ENCODE measurements around the gene FOXM1.
A peak's percentile ranks its signal among the peaks of the same experiment; 100 is the strongest.
"Not testable (repeated sequence)": the region's sequence is repeated elsewhere in the genome, so short reads cannot be mapped to it uniquely, and the experiment has no call there.

FOXM1 gene

DNA sequence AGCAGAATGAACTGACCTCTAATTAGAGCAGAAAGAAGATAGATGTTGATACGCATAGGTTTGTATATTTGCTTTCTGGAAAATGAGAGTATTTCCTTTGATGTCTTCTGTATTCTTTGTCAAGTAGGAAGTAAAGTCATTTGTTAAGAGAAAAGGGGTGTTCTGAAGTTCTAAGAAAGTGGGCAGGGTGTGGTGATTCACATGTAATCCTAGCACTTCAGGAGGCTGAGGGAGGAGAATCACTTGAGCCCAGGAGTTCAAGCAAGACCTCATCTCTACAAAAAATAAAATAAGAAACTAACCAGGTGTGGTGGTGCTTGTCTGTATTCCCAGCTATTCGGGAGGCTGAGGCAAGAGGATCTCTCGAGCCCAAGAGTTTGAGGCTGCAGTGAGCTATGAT, 2.9 kb upstream of the FOXM1 start:
- no peak for DNase-seq (ENCODE audit: low read depth in 2 of 2)

DNA sequence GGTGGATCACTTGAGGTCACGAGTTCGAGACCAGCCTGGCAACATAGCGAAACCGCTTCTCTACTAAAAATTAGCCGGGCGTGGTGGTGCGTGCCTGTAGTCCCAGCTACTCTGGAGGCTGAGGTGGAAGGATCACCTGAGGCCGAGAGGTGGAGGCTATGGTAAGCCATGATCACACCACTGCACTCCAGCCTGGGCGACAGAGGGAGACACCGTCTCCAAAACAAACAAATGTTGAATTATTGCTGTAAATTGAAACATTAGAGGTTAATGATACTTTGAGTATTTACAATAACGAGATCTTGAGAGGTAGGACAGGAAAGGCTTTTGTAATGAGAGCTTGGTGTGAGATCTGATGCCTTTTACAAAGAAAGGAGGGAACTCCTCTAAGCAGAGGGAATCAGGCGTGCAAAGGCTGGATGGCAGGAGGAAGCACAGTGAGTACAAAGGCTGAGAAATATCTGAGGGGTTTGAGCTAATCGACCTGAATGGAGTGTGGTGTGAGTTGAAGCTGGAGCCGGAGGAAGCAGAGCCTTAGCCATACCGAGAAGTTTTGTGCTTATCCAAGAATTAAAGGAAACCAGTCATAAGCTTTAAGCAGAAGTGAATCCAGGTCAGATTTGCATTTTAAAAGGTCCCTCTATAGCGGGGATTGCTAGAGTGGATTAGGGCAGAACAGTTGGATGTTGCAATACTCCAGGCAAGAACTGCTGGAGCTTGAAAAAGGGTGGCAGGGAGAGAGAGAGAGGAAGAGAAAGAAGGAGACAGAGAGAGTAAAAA, 1.2 kb upstream of the FOXM1 start:
- no peak for DNase-seq (ENCODE audit: low read depth in 2 of 2)

DNA sequence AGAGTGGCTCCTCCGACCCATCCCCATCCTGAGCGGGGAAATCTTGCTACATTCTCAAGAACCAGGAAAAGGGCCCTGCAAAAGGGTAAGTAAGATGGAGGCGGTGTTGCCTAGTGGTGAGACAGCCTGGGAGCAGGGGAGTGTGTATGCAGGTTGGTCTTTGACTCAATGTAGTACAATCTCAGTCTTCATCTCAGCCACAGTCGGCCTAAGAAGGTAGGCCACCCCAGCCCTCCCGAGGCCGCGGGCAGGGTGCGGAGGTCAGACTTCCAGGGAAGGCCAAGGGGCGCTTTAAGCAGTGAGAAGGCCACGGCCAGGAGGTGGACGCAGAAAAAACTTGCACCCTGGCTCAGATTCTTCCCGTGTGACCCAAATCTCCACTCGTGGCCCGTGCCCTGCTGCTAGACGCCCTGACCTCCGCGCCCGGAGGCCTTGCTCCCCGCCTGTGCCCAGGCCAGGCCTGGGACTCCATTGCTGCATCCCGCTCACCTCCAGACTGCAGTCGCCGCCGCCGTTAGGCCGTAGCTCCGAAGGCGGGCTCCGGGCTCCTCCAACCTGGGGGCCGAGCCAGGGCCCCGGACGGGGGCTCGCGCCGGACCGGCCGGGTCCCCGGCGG, 435 bp downstream of the FOXM1 start:
- DNase-seq (ENCODE audit: low read depth in 2 of 2): no peak

DNA sequence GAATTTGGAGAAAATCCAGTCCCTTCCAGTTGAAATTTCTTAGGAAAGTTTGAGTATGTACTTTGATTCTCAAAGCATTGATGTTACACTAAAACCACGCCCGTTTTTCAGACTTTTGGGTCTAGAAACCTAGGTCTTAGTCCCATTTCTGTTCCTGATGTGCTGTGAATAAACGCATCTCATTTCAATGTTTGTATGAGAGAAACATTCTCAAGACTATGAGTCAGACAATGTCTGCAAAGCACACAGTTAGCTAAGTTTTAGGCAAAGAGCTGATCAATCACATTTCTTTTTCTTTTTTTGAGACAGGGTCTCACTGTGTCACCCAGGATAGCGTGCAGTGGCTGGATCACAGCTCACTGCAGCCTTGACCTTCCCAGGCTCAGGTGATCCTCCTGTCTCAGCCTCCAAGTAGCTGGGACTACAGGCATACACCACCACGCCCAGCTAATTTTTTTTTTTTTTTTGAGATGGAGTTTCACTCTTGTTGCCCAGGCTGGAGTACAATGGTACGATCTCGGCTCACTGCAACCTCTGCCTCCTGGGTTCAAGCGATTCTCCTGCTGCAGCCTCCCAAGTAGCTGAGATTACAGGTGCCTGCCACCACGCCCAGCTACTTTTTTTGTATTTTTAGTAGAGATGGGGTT, 7.9 kb downstream of the FOXM1 start:
- DNase-seq (ENCODE audit: low read depth in 2 of 2): not testable (repeated sequence)

DNA sequence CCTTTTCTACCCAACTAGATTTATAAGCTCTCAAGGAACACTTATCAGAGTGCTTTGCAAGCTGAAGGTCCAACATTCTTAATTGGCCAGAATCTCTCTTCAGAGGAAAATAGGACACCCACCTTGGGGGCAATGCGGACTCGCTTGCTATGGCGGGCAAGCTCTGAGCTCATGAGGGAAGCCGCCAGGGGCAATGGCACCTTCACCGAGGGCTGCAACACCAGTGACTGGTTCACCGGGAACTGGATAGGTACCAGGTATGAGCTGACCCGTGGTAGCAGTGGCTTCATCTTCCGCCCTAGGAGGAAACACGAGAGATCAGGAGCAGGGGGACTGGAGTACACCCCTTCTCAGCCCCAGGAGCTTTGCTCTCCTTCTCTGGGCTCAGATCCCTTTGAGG, 12.8 kb downstream of the FOXM1 start:
- DNase-seq (ENCODE audit: low read depth in 2 of 2): no peak

DNA sequence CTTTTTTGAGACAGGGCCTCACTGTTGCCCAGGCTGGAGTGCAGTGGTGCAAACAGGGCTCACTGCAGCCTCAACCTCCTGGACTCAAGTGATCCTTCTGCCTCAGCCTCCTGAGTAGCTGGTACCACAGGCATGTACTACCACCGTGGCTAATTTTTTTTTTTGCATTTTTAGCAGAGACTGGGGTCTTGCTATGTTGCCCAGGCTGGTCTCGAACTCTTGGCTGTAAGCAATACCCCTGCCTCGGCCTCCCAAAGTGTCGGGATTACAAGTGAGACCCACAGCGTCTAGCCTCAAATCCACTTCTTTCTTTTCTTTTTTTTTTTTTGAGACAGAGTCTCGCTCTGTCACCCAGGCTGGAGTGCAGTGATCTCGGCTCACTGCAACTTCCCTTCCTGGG, 13.6 kb downstream of the FOXM1 start:
- DNase-seq (ENCODE audit: low read depth in 2 of 2): not testable (repeated sequence)

DNA sequence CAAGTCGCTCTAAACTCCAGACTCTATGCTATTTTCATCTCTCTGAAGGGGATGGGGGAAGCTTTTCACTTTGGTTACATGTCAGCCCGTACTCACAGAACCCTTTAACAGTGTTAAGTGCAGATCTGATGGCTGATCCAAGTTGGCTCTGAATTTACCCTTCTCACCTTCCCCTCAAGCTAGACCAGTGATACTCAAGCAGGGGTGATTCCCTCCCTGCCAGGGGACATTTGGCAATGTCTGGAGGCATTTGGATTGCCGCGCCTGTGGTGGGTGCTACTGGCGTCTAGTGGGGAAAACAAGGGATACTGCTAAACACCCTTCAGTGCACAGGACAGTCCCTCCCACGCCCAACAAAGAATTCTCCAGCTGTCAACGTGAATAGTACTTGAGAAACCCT, 14.1 kb downstream of the FOXM1 start:
- no peak for DNase-seq (ENCODE audit: low read depth in 2 of 2)

DNA sequence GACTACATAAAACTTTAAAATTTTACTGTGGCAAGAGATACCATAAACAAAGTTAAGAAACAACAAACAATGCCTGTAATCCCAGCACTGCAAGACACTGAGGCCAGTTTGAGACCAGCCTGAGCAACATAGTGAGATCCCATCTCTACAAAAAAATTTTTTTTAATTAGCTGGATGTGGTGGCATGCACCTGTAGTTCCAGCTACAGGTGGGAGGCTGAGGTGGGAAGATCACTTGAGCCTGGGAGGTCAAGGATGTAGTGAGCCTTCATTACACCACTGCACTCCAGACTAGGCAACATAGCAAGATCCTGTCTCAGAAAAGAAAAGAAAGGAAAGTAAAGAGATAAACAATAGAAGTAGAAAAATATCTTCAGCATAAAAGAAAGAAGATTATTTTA, 16.8 kb downstream of the FOXM1 start:
- DNase-seq (ENCODE audit: low read depth in 2 of 2): no peak

DNA sequence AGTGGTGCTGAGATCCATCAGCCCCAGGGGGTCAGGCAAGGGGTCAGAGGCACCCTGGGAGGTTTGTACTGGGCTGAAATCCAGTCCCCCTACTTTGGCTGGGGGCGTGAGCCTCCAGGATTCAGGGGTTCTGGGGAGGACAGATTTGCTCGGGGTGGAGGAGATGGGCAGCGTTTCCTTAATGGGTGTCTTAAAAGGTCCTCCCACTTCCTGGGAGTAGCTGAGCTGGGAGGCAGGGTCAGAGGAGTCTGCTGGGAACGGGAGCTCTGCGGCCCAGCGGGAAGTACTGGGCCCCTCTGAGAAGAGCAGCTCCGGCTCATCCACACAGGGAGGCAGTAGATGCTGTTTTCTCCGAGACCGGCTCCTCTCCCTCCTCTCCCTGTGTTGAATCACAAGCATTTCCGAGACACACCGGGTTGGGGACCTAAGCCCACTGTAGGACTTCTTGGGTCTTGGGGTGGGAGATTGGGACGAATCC, 18.0 kb downstream of the FOXM1 start:
- DNase-seq (ENCODE audit: low read depth in 2 of 2): no peak

DNA sequence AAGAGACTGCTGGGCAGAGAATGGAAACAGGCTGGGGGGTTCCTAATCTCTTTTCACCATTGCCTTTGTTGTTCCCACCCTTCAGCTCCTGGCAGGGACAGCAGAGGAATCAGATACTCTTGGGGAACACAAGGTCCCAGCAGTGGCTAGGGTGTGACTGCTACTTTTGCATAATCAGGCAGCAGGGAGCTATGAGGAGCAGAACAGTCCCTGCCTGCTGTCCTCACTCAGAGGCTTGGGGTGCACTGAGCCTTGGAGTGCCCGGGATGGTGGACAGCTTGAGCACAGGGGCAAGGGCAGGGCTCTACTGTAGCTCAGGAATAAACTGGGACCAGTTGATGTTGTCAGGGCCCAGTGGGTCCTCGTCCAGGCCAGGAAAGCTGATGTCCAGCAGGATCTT, 18.6 kb downstream of the FOXM1 start:
- no peak for DNase-seq (ENCODE audit: low read depth in 2 of 2)

DNA sequence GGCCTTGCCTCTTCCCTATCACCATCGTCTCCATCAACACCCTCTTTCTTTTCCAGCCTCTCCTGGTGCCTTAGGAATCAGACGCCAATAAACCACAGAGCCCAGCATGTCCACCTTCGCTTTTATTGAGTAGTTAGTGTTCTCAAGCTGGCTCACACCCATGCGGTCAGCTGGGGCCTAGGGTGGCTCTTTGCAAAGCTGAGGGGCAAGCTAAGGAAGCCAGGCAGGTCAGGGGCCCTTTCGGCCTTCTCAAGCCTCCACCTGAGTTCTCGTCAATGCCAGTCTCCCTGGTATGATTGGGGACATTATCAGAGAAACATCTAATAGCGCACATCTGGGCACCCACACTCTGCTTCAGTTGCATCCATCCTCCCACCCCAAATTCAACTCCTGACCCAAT, 19.4 kb downstream of the FOXM1 start:
- no peak for DNase-seq (ENCODE audit: low read depth in 2 of 2)

DNA sequence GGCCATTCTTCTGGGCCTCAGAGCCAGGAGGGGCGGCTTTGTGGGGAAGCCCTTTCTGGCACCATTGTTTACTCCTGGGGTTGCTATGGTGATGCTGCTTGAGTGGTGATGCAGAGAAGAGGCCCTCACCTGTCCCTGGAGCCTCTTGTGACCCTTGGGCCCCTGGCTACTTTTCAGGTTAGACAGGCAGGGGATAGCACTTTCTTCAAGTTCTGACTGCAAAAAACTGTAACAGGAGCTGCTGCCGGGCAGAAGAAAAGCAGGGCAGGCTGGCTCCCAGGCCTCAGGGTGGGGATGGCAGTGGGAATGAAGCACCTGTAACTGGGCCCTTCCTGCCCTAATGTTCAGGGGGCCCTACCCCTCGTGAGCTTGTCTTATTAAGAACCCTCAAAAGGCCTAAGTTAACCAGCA, 19.9 kb downstream of the FOXM1 start, which contains the start of gene TEX52:
TEX52 (minus strand) TSS at position 19 of the 411 bp plus-strand sequence; CDS start at position 6, 13 bp downstream.
- no peak for DNase-seq (ENCODE audit: low read depth in 2 of 2)

DNA sequence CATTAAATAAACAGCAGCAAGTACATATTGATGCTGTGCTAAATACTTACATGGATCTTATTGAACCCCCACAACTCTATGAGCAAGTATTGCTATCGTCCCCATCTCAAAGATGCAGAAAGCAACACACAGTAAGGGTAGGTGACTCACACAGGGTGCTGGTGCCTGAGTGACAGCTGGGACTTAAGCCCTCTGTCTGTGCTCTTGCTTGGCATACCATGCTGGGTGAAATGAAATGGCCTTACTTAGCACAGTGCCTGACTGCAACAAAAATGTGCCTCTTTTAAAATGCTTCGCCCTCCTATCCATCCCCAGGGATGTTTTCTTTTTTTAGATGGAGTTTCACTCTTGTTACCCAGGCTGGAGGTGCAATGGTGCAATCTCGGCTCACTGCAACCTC, 20.9 kb downstream of the FOXM1 start:
- no peak for DNase-seq (ENCODE audit: low read depth in 2 of 2)

DNA sequence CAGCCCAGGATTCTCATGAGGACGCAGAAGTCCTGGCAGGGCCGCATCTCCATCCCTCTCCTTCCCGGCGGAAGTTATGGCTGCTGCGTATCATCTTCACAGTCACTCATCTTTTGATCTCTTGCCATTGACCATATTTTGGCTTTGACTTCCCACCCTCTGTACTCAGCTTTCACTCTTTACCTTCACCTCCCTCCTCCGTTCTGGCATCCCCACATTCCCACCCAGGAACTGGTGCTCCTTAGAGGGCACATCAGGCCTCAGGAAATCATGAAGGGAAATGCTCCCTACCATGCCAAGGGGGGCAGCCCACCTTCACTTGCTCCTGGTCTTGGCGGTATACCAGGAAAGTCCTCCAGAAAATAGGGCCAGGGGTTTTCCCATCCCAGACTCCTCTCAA, 21.4 kb downstream of the FOXM1 start:
- no peak for DNase-seq (ENCODE audit: low read depth in 2 of 2)

DNA sequence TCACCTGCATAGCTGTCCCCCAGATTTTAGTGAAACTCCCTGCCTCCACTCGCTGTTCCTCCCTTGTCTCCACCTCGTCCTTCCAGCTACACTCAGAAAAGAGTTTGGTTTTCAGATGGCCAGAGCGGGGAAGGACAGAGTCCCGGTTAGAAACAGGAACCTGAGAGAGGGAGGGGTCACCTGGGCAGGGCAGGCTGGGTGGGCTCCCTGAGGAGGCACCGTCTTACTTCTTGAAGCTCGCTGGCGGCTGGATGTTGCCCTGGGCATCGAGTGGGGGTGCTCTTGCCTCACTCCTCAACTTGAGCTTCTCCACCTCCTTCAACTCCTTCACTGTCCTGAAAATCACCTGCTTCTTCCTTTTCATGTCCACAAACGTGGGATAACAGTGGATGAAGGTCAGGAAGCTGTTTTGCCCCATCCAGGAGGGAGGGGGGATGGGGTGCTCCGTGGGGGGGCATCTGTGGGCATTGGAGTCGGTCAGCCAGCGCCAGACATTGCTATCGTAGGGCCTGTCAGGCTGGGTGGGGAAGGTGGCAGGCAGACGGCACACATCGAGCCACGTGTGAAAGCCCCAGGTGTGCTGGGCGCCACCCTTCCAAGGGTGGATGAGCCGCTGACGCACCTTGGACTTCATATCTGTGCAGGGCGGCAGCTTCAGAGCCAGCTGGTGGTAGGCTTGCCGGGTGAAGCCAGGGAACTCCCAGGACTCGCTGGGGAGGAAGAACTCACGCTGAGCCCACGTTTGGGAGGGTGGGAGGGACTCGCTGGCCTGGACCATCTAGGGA, 22.1 kb downstream of the FOXM1 start:
- no peak for DNase-seq (ENCODE audit: low read depth in 2 of 2)

DNA sequence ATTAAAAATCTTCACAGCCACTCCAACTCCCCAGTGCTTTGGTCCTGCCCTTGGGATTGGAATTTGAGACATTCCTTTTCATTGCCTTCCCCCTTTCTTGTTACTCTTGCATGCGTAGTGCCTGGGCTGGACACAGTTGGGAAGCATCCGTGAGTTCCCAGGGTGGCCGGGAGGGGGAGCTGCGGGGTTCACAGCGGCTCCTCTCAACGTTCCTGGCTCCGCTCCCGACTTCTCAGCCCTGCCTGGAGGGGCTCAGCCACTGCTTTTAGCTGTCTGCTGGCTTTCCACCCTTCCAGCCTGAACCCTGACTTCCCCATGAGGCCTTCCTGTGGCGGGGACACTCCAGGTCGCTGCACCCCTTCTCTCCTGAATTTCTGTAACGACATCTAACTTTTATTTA, 23.3 kb downstream of the FOXM1 start:
- peak in 1 of 2 experiments; percentile 57 for DNase-seq (ENCODE audit: low read depth in 2 of 2)

DNA sequence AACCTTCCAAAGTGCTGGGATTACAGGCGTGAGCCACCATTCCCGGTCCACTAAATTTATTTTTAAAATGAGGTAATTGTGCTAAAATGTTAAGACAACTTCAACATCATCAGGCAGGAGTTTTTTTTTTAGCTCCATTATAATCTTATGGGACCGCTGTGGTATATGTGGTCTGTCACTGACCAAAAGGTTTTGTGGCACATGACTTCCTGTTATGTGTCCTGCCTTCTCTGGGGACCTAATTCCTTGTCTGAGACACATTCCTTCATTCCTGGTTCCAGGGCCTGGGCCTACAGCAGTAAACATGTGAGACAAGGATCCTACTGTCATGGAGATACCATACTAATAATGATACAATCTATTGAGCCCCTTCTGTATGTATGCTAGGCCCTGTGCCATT, 25.0 kb downstream of the FOXM1 start:
- no peak for DNase-seq (ENCODE audit: low read depth in 2 of 2)

DNA sequence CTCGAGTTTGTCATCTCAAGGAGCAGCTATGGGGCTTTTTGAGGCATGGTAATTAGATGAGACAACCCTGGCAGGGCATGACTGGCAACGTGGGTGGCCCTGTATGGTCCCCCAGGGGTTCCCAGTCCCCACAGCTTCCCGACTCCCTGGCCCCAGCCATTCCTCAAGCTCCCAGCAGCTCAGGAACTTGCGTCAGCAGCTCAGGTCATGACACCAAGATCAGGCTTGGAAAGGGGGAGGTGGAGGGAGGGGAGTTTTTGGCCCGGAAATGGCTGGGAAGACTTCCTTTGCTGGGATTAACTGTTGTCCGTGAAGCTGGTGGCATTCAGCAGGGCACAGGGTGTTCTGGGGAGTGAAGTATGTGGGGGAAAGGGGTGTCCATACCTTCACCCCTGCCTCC, 31.7 kb downstream of the FOXM1 start:
- DNase-seq (ENCODE audit: low read depth in 2 of 2): no peak

DNA sequence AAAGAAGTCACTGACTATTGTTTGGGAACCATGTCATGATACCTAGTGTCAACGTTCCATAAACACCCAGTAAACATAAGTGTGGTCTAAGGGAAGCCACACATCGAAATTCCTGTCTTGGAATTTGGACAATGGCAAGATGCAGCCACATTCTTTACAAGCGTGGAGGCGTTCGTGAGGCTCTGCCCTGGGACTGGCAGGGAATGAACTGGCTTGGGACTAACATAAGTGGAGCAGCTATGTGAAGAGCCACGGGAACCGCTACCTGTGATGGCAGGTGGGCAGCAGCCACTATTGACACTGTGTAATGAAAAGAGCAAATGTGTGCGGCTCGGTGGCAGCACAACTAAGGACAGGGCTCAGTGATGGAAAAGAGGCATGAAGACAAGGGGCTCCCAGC, 32.2 kb downstream of the FOXM1 start:
- DNase-seq (ENCODE audit: low read depth in 2 of 2): no peak

DNA sequence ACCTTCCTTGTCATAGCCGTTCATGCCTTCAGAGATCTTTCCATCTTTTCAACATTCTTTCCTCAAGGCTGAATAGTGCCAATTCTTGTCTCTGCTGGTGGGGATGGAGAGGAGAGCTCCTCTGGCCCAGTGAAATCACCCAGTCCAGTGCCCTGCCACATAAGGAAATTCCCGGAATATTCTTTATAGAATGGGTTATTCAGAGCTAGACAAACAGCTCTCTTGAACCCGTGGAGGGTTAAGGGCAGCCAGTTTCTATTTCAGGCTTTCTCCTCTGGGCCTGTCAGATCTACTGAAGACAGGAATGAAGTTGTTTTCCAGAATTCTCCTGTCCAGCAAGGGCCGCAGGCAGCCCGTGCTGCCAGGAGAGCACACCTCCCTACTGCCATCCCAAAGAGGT, 34.0 kb downstream of the FOXM1 start:
- DNase-seq (ENCODE audit: low read depth in 2 of 2): no peak

DNA sequence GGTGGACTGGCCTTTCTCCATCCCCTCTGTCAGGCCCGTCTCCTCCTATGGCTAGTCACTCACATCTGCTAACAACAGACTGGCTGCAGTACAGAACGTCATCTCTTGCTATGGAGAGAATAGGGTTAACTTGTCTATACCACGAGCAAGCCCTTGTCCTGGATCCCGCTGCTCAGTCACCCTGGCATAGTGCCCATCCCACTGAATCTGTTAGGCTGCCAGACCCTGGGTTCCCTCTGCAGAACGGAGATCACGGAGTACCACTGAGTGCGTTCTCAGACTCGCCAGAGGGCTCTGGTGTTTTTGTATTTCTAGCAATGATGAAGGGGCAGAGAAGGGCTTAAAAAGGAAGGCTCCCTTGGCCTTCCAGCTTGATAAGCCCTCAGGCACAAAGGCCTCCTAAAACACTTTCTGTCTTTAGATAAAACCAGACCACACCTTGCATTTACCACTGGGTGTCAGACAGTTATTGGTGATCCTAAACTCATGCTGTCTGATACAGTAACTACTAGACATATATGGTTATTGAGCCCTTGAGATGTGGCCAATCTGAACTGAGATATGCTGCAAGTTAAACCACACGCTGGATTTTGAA, 35.8 kb downstream of the FOXM1 start:
- no peak for DNase-seq (ENCODE audit: low read depth in 2 of 2)

DNA sequence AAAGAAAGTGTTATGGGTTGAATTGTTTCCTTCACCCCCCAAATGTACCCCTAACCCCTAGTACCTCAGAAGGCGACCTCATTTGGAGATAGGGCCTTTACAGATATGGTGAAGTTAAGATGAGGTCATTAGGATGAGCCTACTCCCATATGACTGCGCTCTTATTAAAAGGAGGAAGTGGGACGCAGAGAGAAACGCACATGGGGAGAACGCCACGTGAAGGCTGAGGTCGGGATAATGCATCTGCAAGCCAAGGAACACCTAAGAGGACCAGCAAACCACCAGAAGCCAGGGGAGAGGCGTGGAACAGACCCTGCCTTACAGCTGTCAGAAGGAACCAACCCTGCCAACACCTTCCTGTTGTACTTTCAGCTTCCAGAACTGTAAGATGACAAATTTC, 40.4 kb downstream of the FOXM1 start:
- DNase-seq (ENCODE audit: low read depth in 2 of 2): no peak
